OCI-LY7 (cell line): ENCODE data around the gene CASQ1. TPM values are rescaled to one million over a fixed set of nuclear protein-coding genes. Genes with fewer than 3 reads are reported as not detected.
A peak's percentile ranks its signal among the peaks of the same experiment; 100 is the strongest.

Experiments used
- BruUV-seq: library from RNA; stranded (reverse); fragments of 400-500 nt; replicated peaks from 2 replicates; lab custom pipeline; 2021; lab: Mats Ljungman, UMichigan
- CTCF ChIA-PET: fragments of 300-600 bp; sonication (Branson Sonifier 250); formaldehyde crosslinking; loops from one replicate; lab custom pipeline; 2022; ENCODE audit warnings: antibody characterized with exemption; ENCODE audit not compliant: unreplicated experiment; lab: Charles Lee
- POLR2A ChIA-PET: fragments of 300-600 bp; sonication (Branson Sonifier 250); formaldehyde crosslinking; loops from one replicate; lab custom pipeline; 2022; ENCODE audit warnings: antibody characterized with exemption; lab: Charles Lee
- DNase-seq: peaks from one replicate; pipeline ENCODE4 v3.0.0-alpha.2; 2015; ENCODE audit warnings: low spot score
- H2AFZ ChIP-seq: fragments of 200-600 bp; sonication (generic), shearing (Covaris generic); 2 replicates; pipeline ENCODE4 v1.6.1; 2014; ENCODE audit warnings: mild to moderate bottlenecking, antibody characterized with exemption, low read length, moderate library complexity
- H3K27ac ChIP-seq: fragments of 200-600 bp; sonication (generic); 2 replicates; pipeline ENCODE4 v1.5.1; 2014; ENCODE audit warnings: mixed run types, low read depth, mild to moderate bottlenecking, moderate library complexity, low read length, inconsistent platforms; ENCODE audit not compliant: poor library complexity, severe bottlenecking
- H3K36me3 ChIP-seq: fragments of 200-600 bp; sonication (generic); 2 replicates; pipeline ENCODE4 v1.6.1; 2014; ENCODE audit warnings: mild to moderate bottlenecking, antibody characterized with exemption, low read length, moderate library complexity, mixed read lengths; ENCODE audit not compliant: insufficient read depth
- H3K4me1 ChIP-seq: fragments of 200-600 bp; sonication (generic); 2 replicates; pipeline ENCODE4 v1.5.1; 2014; ENCODE audit warnings: mild to moderate bottlenecking, low read length; ENCODE audit not compliant: insufficient read depth, poor library complexity, severe bottlenecking
- H3K4me2 ChIP-seq: fragments of 200-600 bp; sonication (generic); 2 replicates; pipeline ENCODE4 v1.6.1; 2014; ENCODE audit warnings: mild to moderate bottlenecking, low read length
- H3K4me3 ChIP-seq: fragments of 200-600 bp; sonication (generic); 2 replicates; pipeline ENCODE4 v1.5.1; 2014; ENCODE audit warnings: mild to moderate bottlenecking, low read depth, low read length; ENCODE audit not compliant: poor library complexity, severe bottlenecking
- H3K79me2 ChIP-seq: fragments of 200-600 bp; sonication (generic); 2 replicates; pipeline ENCODE4 v1.6.1; 2016; ENCODE audit warnings: low read depth, mild to moderate bottlenecking, low read length, moderate library complexity, mixed read lengths; ENCODE audit not compliant: insufficient read depth
- H3K9me2 ChIP-seq: fragments of 200-600 bp; sonication (generic); 2 replicates; pipeline ENCODE4 v1.6.1; 2016; ENCODE audit warnings: mild to moderate bottlenecking, low read length, mixed read lengths; ENCODE audit not compliant: insufficient read depth
- H3K9me3 ChIP-seq: fragments of 200-600 bp; sonication (generic); 2 replicates; pipeline ENCODE4 v1.6.1; 2014; ENCODE audit warnings: mild to moderate bottlenecking, mixed run types, low read length, mixed read lengths
- H4K20me1 ChIP-seq: fragments of 200-600 bp; sonication (generic); 2 replicates; pipeline ENCODE4 v1.6.1; 2014; ENCODE audit warnings: mild to moderate bottlenecking, antibody characterized with exemption, low read length, moderate library complexity, mixed read lengths; ENCODE audit not compliant: insufficient read depth
- CTCF ChIP-seq: fragments of 200-600 bp; sonication (generic); conservative IDR thresholded peaks from 2 replicates; pipeline ENCODE4 v1.5.1; 2014; ENCODE audit warnings: mild to moderate bottlenecking, antibody characterized with exemption, low read length, moderate library complexity, mixed read lengths
- EZH2phosphoT487 ChIP-seq: fragments of 200-600 bp; sonication (generic); IDR thresholded peaks from 2 replicates; pipeline ENCODE4 v1.6.1; 2018; ENCODE audit warnings: low read depth, borderline replicate concordance, mild to moderate bottlenecking, mixed run types, antibody characterized with exemption, low read length, moderate library complexity, mixed read lengths
- intact Hi-C: fragments of 100-400 bp; cut with micrococcal nuclease; formaldehyde crosslinking; loops from one replicate; pipeline ENCODE4 v1.10.0; 2022; ENCODE audit not compliant: unreplicated experiment
- total RNA-seq, 2 experiments: library from RNA; depleted of rRNA in 1 of 2; stranded (reverse); fragments of >200 nt in 1 of 2; shearing (Covaris generic) in 1 of 2; gene quantifications; 2 replicates each; pipeline ENCODE4 v1.2.3, GENCODE V29; 2014 to 2022

Gene CASQ1
- total RNA-seq, 2 experiments from 2014 or later: not detected

GRCh38 chr1:160167580-160167979 is 22.8 kb upstream of the CASQ1 start:
- H3K9me3 ChIP-seq: no peaks in the 10 kb centered on the region
- no peak overlapping the region for H3K4me2 ChIP-seq
- no peaks in the 10 kb centered on the region for H3K79me2 ChIP-seq
- ChIA-PET POLR2A (no interaction called here), CTCF (no interaction called here)
- no TSS peak for BruUV-seq
- H3K4me3 ChIP-seq: no peak overlapping the region
- no peak overlapping the region for H3K27ac ChIP-seq
- no peak for DNase-seq
- intact Hi-C loops: no loop called here
- peak; percentile 46 for TF ChIP-seq CTCF
- no peak for TF ChIP-seq EZH2phosphoT487
- no peaks in the 10 kb centered on the region for H3K9me2 ChIP-seq
- no peaks in the 10 kb centered on the region for H3K36me3 ChIP-seq
- no peaks in the 10 kb centered on the region for H4K20me1 ChIP-seq
- H2AFZ ChIP-seq: no peak overlapping the region
- H3K4me1 ChIP-seq: peaks cover 8% of the 10 kb centered on the region

GRCh38 chr1:160168016-160168415 is 22.4 kb upstream of the CASQ1 start:
- CTCF ChIA-PET: no interaction called here
- Histone ChIP-seq H3K36me3 (no peaks in the 10 kb centered on the region), H3K27ac (no peak overlapping the region), H3K4me2 (no peak overlapping the region), H3K9me3 (no peaks in the 10 kb centered on the region), H3K4me1 (peaks cover 8% of the 10 kb centered on the region), H2AFZ (no peak overlapping the region), H3K9me2 (no peaks in the 10 kb centered on the region), H4K20me1 (no peaks in the 10 kb centered on the region), H3K4me3 (no peak overlapping the region), H3K79me2 (no peaks in the 10 kb centered on the region)
- no peak for DNase-seq
- no TSS peak for BruUV-seq
- TF ChIP-seq EZH2phosphoT487: no peak
- TF ChIP-seq CTCF: no peak
- POLR2A ChIA-PET: no interaction called here
- intact Hi-C loops: no loop called here

DNA sequence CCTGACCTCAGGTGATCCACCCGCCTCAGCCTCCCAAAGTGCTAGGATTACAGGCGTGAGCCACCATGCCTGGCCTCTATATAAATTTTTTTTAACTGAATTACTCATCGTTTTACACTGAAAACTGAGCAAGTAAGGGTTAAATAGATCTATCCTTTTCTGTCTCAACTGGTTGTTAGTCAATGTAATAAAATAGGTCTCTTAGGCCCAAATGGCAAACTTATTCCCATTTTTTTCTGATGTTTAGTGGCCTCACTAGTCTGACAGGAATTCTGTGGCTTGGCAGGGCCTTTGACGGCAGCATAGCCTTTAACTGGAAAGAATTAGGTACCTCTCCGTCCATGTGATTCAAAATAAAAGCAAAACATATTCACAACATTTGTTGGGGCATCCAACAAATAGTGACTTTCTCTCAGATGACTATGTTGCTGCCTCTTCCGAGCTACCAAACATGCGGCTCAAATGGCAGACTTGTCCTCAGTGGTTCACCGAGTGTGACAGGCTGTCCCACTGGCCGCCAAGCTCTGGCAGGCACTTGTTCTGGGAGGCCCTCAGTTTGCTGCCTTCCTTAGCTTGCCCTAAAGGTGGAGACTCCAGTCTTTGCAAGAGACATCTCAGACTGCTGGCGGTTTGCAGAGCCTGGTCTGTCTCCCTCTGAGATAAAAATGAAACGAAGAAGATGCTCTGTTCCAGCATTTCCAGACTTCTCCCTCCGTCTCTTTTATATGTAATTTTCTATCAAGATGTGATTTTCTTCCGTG is 21.6 kb upstream of the CASQ1 start:
- no peaks in the 10 kb centered on the region for H3K79me2 ChIP-seq
- H3K9me3 ChIP-seq: no peaks in the 10 kb centered on the region
- no peak overlapping the region for H3K27ac ChIP-seq
- no TSS peak for BruUV-seq
- peaks cover 8% of the 10 kb centered on the region for H3K4me1 ChIP-seq
- intact Hi-C loops: no loop called here
- ChIA-PET POLR2A (no interaction called here), CTCF (interaction anchor here (0.6 kb wide), 1 partner anchor 1123 kb away, joined by 3 read pairs; no protein-coding TSS in a partner anchor)
- H3K4me2 ChIP-seq: no peak overlapping the region
- TF ChIP-seq CTCF: peak; percentile 19; the same call in 1 of the 2 replicates
- TF ChIP-seq EZH2phosphoT487: no peak
- no peak for DNase-seq
- H3K36me3 ChIP-seq: no peaks in the 10 kb centered on the region
- H3K9me2 ChIP-seq: no peaks in the 10 kb centered on the region
- no peak overlapping the region for H2AFZ ChIP-seq
- H4K20me1 ChIP-seq: no peaks in the 10 kb centered on the region
- H3K4me3 ChIP-seq: no peak overlapping the region
